ENCODE data around the gene FAM174B. TPM values are rescaled to one million over a fixed set of nuclear protein-coding genes. Genes with fewer than 3 reads are reported as not detected.

FAM174B gene
- total and polyA plus RNA-seq, 2 donors from 2014 or later: 9.8 to 13.8 TPM

GRCh38 chr15:92638709-92639365 is 16.7 kb downstream of the FAM174B start:
- FAIRE-seq: no peak
- no peak for TF ChIP-seq CTCF (IDR thresholded peaks at IDR 0.05; ENCODE audit: borderline replicate concordance, extremely low read depth, insufficient read depth)
- Histone ChIP-seq H3K4me1 (ENCODE audit: control insufficient read depth in 2 of 3, insufficient read depth in 2 of 3, low read depth in 1 of 3, low read length in 3 of 3) (peaks cover 0 to under 1% (median 0%) of the 10 kb centered on the region in 3 donors), H3K4me3 (ENCODE audit: low read length in 3 of 3) (no peak overlapping the region), H3K27me3 (ENCODE audit: control insufficient read depth, insufficient read depth, low read length) (no peaks in the 10 kb centered on the region), H3K27ac (ENCODE audit: low read depth in 2 of 2, low read length in 2 of 2) (no peak overlapping the region), H3K9me3 (ENCODE audit: control insufficient read depth in 2 of 3, insufficient read depth in 1 of 3, low read length in 3 of 3) (no peaks in the 10 kb centered on the region), H3K36me3 (ENCODE audit: control insufficient read depth in 2 of 3, insufficient read depth in 3 of 3, low read length in 3 of 3) (no peaks in the 10 kb centered on the region), H3K9ac (ENCODE audit: low read length in 3 of 3) (no peak overlapping the region)
- no peak for DNase-seq
- intact Hi-C loops (cut with DNase I): no loop called here

DNA sequence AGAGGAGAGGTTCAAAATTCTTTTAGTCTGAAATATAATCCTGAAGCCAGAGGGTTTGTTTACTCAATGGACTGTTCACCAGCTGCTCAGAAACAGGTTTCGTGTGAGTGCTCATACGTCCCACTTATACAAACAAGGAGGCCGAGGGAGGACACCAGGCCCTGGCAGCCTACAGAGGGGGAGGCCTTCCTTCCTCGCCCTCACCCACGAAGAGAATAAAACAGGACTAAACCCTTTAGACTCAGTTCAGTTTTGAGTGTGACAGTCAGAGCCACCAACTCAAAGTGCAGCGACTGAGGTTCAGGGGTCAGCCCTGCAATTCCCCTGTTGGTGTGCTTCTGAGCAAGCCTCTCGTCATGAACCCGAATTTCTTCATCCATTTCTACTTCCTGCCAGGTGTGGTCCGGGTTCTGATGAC is 17.3 kb downstream of the FAM174B start:
- FAIRE-seq (no peak), DNase-seq (peak in 4 of 5 donors; percentile 76 to 91 (median 85))
- intact Hi-C loops (cut with DNase I): no loop called here
- no peak for TF ChIP-seq CTCF (IDR thresholded peaks at IDR 0.05; ENCODE audit: borderline replicate concordance, extremely low read depth, insufficient read depth)
- Histone ChIP-seq H3K36me3 (ENCODE audit: control insufficient read depth in 2 of 3, insufficient read depth in 3 of 3, low read length in 3 of 3) (no peaks in the 10 kb centered on the region), H3K4me1 (ENCODE audit: control insufficient read depth in 2 of 3, insufficient read depth in 2 of 3, low read depth in 1 of 3, low read length in 3 of 3) (no peaks in the 10 kb centered on the region), H3K27ac (ENCODE audit: low read depth in 2 of 2, low read length in 2 of 2) (no peak overlapping the region), H3K9ac (ENCODE audit: low read length in 3 of 3) (no peak overlapping the region), H3K27me3 (ENCODE audit: control insufficient read depth, insufficient read depth, low read length) (no peaks in the 10 kb centered on the region), H3K9me3 (ENCODE audit: control insufficient read depth in 2 of 3, insufficient read depth in 1 of 3, low read length in 3 of 3) (no peaks in the 10 kb centered on the region), H3K4me3 (ENCODE audit: low read length in 3 of 3) (no peak overlapping the region)

DNA sequence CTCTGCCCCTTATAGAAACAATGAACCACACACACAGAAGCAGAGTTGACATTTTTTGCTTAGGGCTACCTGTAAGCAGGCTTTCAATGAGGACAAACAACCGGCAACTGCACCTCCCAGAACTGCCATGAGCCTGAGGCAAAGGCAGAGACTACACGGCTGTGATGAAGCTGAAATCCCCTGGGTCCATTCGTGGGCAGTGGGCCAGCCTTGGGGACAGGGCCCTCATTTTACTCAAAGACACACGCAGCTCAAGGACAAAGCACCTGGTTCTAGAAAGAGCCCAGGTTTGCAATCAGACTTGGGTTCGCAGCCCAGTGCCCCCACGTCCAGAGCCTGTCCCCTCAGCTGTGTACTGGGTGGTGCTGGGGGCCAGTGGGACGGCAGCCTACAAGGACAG is 17.9 kb downstream of the FAM174B start:
- peak in 1 of 5 donors; percentile 52 for DNase-seq
- intact Hi-C loops (cut with DNase I): no loop called here
- H3K36me3 ChIP-seq (ENCODE audit: control insufficient read depth in 2 of 3, insufficient read depth in 3 of 3, low read length in 3 of 3): no peaks in the 10 kb centered on the region
- FAIRE-seq: no peak
- H3K27ac ChIP-seq (ENCODE audit: low read depth in 2 of 2, low read length in 2 of 2): peak overlapping the region in 1 of 2 donors; percentile 9
- no peaks in the 10 kb centered on the region for H3K27me3 ChIP-seq (ENCODE audit: control insufficient read depth, insufficient read depth, low read length)
- no peaks in the 10 kb centered on the region for H3K4me1 ChIP-seq (ENCODE audit: control insufficient read depth in 2 of 3, insufficient read depth in 2 of 3, low read depth in 1 of 3, low read length in 3 of 3)
- no peaks in the 10 kb centered on the region for H3K9me3 ChIP-seq (ENCODE audit: control insufficient read depth in 2 of 3, insufficient read depth in 1 of 3, low read length in 3 of 3)
- TF ChIP-seq CTCF (IDR thresholded peaks at IDR 0.05; ENCODE audit: borderline replicate concordance, extremely low read depth, insufficient read depth): no peak
- H3K4me3 ChIP-seq (ENCODE audit: low read length in 3 of 3): no peak overlapping the region
- H3K9ac ChIP-seq (ENCODE audit: low read length in 3 of 3): no peak overlapping the region
